ENCODE data around the gene CD52. TPM values are rescaled to one million over a fixed set of nuclear protein-coding genes. Genes with fewer than 3 reads are reported as not detected.

The CD52 gene
- total RNA-seq, 1 donor from 2014 or later, result 7.3 TPM

DNA sequence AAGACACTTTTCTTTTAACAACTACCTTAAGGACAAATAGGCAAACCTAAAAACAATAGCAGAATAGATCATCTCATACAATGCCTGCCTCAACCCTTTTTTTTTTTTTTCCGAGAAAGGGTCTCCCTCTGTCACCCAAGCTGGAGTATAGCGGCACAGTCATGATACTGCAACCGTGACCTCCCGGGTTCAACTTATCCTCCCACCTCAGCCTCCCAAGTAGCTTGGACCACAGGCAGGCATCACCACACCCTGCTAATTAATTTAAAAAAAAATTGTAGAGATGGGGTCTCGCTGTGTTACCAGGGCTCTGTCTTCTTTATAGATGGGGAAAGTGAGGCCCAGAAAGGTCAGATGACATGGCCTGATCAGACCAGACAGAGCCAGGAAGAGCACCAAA, 29.9 kb upstream of the CD52 start:
- no peaks in the 10 kb centered on the region for H3K9me3 Mint-ChIP-seq
- no peak overlapping the region for H3K9ac ChIP-seq
- no peak for DNase-seq (ENCODE audit: low spot score)

DNA sequence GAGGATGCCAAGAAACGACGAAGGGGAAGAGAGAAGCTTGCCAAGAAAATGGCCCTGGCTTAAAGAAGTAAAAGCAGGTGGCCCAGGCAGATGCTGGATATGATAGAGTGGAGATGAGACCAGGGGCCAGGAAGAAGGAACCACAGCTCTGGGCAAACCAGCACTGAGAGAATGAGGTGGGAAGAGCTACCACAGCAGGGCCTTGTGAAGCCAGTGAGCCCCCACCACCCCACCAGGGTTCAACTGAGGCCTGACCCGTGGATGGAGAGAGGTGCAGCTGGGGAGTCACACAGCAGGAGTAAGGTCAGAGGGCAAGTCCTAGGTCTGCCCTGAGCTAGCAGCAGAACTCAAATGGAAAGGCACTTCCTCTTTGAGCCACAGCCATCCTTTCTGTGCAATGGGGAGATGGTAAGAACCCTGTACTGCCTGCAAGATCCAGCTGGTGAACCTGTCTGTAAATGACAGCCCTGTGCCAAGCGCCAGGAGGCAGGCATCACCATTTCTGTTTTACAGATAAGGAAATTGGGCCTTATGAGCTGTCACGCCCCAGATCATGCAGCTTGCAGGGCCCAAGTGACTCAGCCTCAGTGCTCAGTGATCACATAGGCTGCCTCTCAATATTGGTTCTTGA, 29.3 kb upstream of the CD52 start:
- Mint-ChIP-seq H3K9me3 (no peaks in the 10 kb centered on the region), H3K4me3 (no peak overlapping the region), H3K27ac (no peak overlapping the region), H3K4me1 (peaks cover 60% of the 10 kb centered on the region), H3K36me3 (no peaks in the 10 kb centered on the region), H3K27me3 (ENCODE audit: insufficient read depth, low read depth) (peaks cover 13% of the 10 kb centered on the region)
- no peak overlapping the region for H3K27ac ChIP-seq
- no peak overlapping the region for H2AFZ ChIP-seq (replicated peaks)
- TF ChIP-seq EZH2 (IDR thresholded peaks at IDR 0.05) (no peak), EZH2phosphoT487 (IDR thresholded peaks at IDR 0.05) (no peak)
- TF ChIP-seq, protein P1, sequence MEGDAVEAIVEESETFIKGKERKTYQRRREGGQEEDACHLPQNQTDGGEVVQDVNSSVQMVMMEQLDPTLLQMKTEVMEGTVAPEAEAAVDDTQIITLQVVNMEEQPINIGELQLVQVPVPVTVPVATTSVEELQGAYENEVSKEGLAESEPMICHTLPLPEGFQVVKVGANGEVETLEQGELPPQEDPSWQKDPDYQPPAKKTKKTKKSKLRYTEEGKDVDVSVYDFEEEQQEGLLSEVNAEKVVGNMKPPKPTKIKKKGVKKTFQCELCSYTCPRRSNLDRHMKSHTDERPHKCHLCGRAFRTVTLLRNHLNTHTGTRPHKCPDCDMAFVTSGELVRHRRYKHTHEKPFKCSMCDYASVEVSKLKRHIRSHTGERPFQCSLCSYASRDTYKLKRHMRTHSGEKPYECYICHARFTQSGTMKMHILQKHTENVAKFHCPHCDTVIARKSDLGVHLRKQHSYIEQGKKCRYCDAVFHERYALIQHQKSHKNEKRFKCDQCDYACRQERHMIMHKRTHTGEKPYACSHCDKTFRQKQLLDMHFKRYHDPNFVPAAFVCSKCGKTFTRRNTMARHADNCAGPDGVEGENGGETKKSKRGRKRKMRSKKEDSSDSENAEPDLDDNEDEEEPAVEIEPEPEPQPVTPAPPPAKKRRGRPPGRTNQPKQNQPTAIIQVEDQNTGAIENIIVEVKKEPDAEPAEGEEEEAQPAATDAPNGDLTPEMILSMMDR (IDR thresholded peaks at IDR 0.05), result no peak
- peaks cover 25% of the 10 kb centered on the region for H3K4me1 ChIP-seq
- no peaks in the 10 kb centered on the region for H3K9me3 ChIP-seq (ENCODE audit: low read depth)
- H3K79me2 ChIP-seq (ENCODE audit: low read depth), result no peaks in the 10 kb centered on the region
- H3K27me3 ChIP-seq, result no peaks in the 10 kb centered on the region
- DNase-seq (ENCODE audit: low spot score), result no peak
- H3F3A ChIP-seq (ENCODE audit: low read depth), result peaks cover 5% of the 10 kb centered on the region
- H3K4me3 ChIP-seq, result no peak overlapping the region
- H3K9ac ChIP-seq, result no peak overlapping the region
- H3K36me3 ChIP-seq, result no peaks in the 10 kb centered on the region
- no peaks in the 10 kb centered on the region for H4K20me1 ChIP-seq (ENCODE audit: low read depth)
- H3K4me2 ChIP-seq, result no peak overlapping the region

More for the DNA sequence above, 29.9 kb upstream of the CD52 start:
- Histone ChIP-seq H3K4me2 (no peak overlapping the region), H4K20me1 (ENCODE audit: low read depth) (peaks cover 2% of the 10 kb centered on the region), H3K27ac (no peak overlapping the region), H3K79me2 (ENCODE audit: low read depth) (no peaks in the 10 kb centered on the region), H3K36me3 (no peaks in the 10 kb centered on the region), H3K4me1 (peaks cover 26% of the 10 kb centered on the region), H3K27me3 (no peaks in the 10 kb centered on the region), H3K9me3 (ENCODE audit: low read depth) (no peaks in the 10 kb centered on the region), H3K4me3 (no peak overlapping the region), H3F3A (ENCODE audit: low read depth) (peaks cover 5% of the 10 kb centered on the region), H2AFZ (replicated peaks) (no peak overlapping the region)
- Mint-ChIP-seq H3K27me3 (ENCODE audit: insufficient read depth, low read depth) (peaks cover 13% of the 10 kb centered on the region), H3K4me1 (peaks cover 63% of the 10 kb centered on the region), H3K27ac (no peak overlapping the region), H3K4me3 (peak overlapping the region; percentile 2), H3K36me3 (no peaks in the 10 kb centered on the region)
- TF ChIP-seq EZH2 (IDR thresholded peaks at IDR 0.05), result no peak
- no peak for TF ChIP-seq EZH2phosphoT487 (IDR thresholded peaks at IDR 0.05)
- TF ChIP-seq, protein P1 (IDR thresholded peaks at IDR 0.05), result no peak

DNA sequence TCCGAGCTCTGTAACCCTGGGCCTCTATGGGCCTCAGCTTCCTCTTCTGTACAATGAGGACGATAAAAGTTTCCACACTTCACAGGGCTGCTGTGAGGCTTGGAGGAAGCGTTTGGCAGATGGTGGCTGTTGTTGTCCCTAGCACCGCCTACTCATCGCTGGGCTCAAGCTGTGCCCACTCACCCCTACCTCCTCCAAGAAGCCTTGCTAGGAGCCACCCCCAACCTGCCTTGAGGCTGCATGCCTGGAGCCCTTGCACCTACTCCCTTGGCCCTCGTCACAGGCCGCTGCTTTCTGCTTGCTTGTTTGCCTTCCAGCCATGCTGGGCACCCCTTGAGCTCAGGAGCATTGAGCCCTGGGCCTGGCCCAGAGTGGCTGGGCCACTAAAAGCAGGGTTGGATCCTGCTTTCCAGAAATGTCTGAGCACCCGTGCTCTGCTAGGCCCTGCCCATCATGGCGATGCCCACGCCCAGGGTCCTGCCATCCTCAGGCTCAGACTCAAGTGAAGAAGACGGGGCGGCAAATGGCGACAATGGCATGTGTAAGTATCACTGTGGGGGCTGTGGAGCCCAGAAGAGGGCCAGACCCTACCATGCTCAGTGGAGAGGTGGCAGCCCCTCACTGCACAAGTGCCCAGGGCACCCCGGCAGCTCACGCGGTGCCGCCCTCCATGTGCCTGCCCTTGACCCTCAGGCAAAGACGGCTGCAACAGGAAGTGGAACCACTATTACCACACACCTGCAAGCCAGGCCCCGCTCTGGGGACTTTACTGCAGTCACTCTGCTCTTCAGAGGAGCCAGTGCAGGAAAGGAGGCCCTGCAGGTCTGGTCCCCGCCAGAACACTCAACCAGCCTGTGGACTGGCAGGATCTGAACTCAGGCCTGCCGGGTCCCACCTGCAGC, 28.3 kb upstream of the CD52 start:
- H2AFZ ChIP-seq (replicated peaks), result no peak overlapping the region
- peaks cover 5% of the 10 kb centered on the region for H3F3A ChIP-seq (ENCODE audit: low read depth)
- H3K27ac Mint-ChIP-seq, result peak overlapping the region; percentile 33

More for the DNA sequence above, 28.3 kb upstream of the CD52 start:
- TF ChIP-seq EZH2 (IDR thresholded peaks at IDR 0.05), result no peak
- H4K20me1 ChIP-seq (ENCODE audit: low read depth), result no peaks in the 10 kb centered on the region
- no peaks in the 10 kb centered on the region for H3K27me3 ChIP-seq
- no peak overlapping the region for H3K4me2 ChIP-seq
- no peak overlapping the region for H3K4me3 ChIP-seq
- H3K79me2 ChIP-seq (ENCODE audit: low read depth), result no peaks in the 10 kb centered on the region
- H3K4me1 ChIP-seq, result peaks cover 25% of the 10 kb centered on the region
- peaks cover 57% of the 10 kb centered on the region for H3K4me1 Mint-ChIP-seq
- H3K9me3 Mint-ChIP-seq, result no peaks in the 10 kb centered on the region
- H3K36me3 ChIP-seq, result no peaks in the 10 kb centered on the region
- no peak overlapping the region for H3K9ac ChIP-seq
- no peaks in the 10 kb centered on the region for H3K36me3 Mint-ChIP-seq
- no peaks in the 10 kb centered on the region for H3K9me3 ChIP-seq (ENCODE audit: low read depth)
- peak overlapping the region; percentile 46 for H3K27ac ChIP-seq
- peak; percentile 33 for DNase-seq (ENCODE audit: low spot score)
- H3K4me3 Mint-ChIP-seq, result peak overlapping the region; percentile 33
- peaks cover 13% of the 10 kb centered on the region for H3K27me3 Mint-ChIP-seq (ENCODE audit: insufficient read depth, low read depth)

Data from neural progenitor cell (in vitro differentiated cells).